Measurements from ENCODE around the gene CEBPG.

The CEBPG gene

GRCh38 chr19:33403221-33403972, 29.9 kb downstream of the CEBPG start:
- FAIRE-seq (no peak), DNase-seq (ENCODE audit: insufficient read length, low spot score) (no peak)

- DNase-seq (ENCODE audit: insufficient read length, low spot score) (no peak), FAIRE-seq (no peak)
These were observed 30.4 kb downstream of the CEBPG start for GRCh38 chr19:33403973-33404304.

GRCh38 chr19:33404506-33405253, 31.2 kb downstream of the CEBPG start:
- FAIRE-seq: no peak
- no peak for DNase-seq (ENCODE audit: insufficient read length, low spot score)

DNA sequence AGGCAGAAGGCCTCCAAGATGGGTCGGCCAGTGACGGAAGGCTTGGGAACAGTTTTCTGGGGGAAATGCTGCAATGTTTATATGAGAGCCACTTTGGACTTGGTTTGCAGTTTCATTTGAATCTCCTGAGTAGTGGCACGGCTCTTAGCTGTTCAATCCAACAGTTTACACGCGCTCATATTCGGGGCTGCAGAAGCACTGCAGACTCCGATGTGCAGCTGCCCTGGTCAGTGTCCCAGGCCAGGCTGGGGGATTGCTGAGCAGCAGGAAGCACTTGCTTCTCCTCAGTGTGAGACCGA, 31.7 kb downstream of the CEBPG start:
- DNase-seq (ENCODE audit: insufficient read length, low spot score) (no peak), FAIRE-seq (no peak)

DNA sequence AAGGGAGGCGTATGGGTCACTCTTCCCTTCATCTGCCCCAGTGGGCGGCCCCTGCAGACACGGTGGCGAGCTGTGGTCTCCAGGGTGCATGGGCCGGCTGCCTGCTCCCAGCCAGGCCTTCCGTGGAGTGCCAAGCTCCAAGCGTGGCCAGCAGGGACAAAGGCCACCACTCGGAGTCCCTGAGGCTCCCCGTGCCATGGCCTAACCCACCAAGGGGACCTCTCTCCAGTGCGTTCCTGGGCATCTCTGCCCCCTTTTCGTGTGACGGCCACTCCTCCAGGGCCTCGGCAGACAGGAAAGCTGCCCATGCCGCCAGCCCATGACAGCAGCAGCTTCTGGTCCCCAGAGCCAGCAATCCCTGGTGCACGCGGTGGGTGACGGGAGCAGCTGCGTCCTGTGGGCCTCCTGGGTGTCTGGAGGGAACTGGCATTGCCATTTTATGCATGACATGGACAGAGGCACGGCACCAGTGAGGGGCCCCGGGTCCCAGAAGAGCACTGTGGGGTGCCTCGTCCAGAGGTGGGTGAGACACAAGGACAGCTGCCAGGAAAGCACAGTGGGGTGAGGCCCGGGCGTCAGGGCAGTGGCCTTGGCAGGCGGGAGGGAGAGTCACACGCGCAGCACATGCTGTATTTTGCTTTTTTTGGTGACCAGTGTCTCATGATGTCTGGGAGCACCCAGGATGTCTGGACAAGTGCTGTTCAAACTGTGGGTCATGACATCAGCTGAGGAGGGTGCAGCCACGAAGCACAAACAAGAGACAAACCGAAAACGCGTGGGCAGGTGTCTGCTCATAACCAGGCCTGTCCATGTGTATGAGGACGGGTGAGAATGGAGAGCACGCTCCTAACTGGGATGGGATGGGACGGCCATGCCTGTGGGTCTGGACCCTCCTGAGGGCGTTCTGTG, 32.3 kb downstream of the CEBPG start:
- FAIRE-seq (no peak), DNase-seq (ENCODE audit: insufficient read length, low spot score) (no peak)

DNA sequence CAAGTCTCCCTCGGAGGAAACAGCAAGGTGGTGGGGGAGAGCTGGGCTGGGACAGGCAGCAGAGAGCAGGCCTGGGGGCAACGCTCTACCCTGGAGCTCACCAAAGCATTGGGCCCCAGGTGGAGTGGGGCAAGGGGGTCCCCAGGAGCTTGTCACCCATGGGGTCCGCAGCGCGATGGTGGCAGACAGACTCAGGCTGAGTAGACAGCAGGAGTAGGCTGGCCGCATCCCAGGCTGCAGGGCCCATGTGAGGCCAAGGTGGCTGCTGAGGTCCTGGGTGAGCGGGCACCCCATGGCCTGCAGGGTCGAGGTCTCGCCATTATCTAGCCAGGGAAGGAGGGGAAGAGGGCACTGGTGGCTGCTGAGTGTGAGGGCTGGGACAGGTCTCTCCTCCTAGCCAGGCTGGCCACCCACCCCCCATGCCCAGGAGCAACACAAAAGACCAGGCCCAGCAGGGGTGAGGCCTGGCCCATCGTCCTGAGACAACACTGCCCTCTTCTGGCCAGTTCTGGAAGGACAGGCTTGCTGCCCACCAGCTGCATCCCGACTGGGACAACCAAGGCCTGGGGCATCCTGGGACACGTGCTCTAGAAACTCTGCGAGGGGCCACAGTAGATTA, 33.1 kb downstream of the CEBPG start:
- peak; percentile 96 for DNase-seq (ENCODE audit: insufficient read length, low spot score)
- FAIRE-seq: peak; percentile 62

DNA sequence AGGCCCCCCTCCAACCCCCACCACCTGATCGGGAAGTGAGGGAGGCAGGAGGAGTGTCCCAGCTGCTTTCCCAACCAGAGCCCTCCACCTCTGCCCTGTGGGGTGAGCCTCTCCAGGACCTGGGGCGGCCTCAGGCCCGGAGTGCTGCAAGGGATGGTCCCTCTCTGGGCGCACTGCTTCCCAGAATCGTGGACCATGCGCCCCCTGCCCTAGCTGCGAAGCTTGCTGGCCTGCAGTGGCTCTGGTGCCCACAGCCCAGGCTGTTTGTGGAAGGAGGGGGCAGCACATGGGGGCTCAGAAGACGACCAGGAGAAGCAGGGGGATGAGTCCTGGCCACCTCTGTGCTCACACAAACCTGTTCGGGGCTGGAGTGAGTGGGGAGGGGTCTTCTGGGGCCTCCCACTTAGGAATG, 33.6 kb downstream of the CEBPG start:
- DNase-seq (ENCODE audit: insufficient read length, low spot score) (no peak), FAIRE-seq (no peak)

DNA sequence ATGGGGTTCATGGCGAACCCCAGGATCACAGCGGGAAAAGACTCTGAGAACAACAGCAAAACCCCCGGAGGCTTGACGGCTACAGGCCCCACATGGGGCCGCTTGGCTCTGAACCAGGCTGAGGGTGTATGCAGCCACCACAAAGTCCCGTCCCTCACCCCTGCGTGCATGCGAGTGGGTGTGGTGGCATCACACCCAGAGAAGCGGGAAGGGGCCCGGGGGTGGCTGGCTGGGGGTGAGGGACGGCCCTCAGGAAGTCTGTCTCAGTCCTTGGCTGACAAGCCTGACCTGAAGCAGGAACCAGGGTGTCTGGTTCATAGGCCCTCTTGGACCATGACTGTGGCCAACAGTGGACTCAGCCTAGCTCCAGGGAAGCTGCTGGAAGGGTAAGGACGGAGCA, 34.2 kb downstream of the CEBPG start:
- FAIRE-seq: no peak
- DNase-seq (ENCODE audit: insufficient read length, low spot score): no peak

- no peak for FAIRE-seq
- DNase-seq (ENCODE audit: insufficient read length, low spot score): no peak
These were observed 34.6 kb downstream of the CEBPG start for GRCh38 chr19:33408116-33408515.

DNA sequence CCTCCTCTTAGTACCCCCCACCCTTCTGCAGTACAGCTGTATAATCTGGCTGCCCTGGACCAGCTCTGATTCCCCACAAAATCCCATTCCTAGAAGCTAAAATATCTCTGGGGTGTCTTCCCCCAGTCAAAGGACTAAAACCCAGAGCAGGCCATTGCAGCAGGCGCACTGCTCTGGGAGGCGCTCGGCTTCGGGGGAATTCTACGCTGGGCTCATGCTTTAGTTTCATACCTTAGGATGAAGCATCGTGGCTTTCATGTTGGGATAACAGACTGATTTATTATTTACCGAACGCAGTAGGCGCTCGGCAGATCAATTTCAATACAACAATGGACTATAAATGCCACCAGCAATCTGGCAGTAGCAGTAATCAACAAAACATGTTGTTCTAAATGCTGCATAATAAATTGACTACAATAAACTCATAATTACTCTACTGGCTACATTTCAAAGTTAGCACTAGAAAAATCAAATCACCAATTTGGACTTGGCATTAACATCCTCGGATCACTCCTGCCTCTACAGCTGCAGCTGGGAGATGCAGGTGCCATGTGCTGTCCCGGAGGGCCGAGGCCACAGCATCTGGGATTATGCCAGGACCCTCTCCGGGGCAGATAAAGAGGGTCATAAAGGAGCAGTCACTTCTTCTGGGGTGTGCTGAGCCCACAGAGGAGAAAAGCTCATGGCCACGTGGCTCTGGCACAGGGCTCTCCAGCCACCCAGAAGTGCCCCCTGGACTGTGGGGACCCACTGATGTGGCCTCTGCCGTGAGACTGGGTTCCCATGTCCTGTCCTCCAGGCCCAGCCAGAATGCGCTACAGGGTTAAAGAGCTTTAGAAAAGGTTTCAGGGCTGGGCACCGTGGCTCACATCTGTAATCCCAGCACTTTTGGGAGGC, 35.3 kb downstream of the CEBPG start:
- DNase-seq (ENCODE audit: insufficient read length, low spot score) (no peak), FAIRE-seq (no peak)

DNA sequence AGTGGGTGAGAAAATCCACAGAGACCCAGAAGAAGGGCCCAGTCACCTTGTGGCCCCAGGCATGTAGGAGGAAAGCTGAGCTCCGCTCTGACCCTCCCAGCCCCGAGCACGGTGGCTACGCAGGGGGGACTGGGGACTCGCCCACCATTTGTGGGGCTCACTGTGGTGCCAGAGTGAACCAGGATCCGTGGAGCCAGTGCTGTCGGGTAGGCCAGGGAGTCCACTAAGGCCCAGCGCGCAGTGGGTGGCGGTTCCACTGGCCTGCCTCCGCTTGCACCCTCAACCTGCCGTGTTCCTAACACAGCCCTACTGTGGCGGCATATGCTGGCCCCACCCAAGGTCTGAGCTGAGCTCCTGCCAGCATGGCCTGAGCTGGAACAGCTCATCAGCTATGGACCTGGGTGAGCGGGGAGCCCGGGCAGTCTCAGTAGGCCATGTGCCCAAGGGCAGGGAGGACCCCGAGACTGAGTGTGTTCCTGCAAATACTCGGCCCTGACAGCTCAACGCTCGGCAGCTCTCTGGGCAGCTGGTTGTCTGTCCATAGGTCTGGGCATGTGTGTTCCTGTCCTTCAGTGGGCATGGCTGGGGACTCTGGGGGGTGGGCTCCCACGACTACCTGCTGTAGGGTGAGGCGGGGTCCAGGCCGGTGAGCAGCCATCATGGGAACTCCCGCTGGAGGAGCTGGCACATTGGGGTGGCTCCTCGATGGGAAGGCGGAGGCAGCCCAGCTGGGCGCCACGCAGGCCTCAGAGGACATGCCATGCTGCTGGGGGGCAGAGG, 36.6 kb downstream of the CEBPG start:
- DNase-seq (ENCODE audit: insufficient read length, low spot score) (no peak), FAIRE-seq (no peak)

GRCh38 chr19:33410915-33411401, 37.4 kb downstream of the CEBPG start:
- DNase-seq (ENCODE audit: insufficient read length, low spot score) (no peak), FAIRE-seq (no peak)

DNA sequence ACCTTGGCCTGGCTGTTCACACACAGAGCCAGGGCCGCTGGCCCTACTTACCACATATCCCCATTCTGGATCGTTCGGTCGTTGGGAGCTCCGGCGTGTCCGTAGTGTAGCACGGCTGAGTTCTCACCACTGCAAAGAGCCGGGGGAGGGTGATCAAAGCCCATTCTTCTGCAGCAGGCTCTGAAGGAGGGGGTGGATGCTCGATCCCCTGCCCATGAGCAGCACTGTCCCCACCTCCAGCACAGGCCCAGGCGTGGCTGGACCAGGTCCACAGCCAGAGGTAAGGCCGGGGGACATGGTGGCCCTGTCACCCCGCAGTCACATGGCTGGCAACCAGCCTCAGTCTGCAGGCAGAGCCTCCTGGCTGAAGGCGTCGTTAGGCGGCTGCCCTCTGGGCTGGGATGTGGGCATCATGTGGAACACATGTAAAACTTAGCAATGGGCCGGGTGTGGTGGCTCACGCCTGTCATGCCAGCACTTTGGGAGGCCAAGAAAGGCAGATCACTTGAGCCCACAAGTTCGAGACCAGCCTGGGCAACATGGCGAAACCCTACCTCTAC, 38.2 kb downstream of the CEBPG start:
- FAIRE-seq (no peak), DNase-seq (ENCODE audit: insufficient read length, low spot score) (no peak)

DNA sequence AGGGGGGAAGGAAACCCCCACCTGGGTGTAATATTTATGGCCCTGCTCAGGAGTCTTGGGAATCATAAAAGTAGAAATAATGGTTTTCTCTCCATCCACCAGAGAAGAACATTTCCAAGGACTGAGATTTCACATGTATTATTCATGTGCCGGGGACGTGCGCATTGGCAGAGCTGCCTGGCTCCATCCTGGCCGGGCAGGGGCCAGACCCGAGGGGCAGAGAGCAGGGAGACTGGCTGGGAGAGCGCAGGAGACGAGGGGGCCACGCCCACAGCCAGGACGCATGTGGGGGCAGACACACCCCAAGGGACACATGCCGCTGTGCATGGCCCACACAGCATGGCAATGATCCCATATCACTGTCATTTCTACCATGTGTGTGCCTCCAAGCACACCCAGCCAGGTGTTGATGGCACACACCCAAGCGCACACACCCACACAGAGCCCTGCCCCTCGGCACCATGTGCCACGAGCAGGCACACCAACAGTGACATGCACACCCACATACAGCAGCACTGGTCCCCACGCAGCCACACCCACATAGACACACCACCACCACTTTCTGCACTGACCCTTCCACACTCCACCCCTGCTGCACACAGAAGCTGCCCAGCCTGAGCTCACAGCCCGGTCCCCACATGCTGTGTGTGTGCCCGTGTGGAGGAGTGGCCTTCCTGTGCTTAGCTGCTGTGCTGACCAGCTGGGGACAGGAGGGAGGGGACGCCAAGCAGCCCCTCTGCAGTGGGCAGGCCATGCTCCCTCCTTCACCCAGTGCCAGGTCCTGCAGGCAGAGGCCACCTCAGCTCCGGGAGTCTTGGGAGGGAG, 39.3 kb downstream of the CEBPG start:
- FAIRE-seq (no peak), DNase-seq (ENCODE audit: insufficient read length, low spot score) (no peak)

- DNase-seq (ENCODE audit: insufficient read length, low spot score): no peak
- FAIRE-seq: no peak
These were observed 39.9 kb downstream of the CEBPG start for GRCh38 chr19:33413426-33413725.

DNA sequence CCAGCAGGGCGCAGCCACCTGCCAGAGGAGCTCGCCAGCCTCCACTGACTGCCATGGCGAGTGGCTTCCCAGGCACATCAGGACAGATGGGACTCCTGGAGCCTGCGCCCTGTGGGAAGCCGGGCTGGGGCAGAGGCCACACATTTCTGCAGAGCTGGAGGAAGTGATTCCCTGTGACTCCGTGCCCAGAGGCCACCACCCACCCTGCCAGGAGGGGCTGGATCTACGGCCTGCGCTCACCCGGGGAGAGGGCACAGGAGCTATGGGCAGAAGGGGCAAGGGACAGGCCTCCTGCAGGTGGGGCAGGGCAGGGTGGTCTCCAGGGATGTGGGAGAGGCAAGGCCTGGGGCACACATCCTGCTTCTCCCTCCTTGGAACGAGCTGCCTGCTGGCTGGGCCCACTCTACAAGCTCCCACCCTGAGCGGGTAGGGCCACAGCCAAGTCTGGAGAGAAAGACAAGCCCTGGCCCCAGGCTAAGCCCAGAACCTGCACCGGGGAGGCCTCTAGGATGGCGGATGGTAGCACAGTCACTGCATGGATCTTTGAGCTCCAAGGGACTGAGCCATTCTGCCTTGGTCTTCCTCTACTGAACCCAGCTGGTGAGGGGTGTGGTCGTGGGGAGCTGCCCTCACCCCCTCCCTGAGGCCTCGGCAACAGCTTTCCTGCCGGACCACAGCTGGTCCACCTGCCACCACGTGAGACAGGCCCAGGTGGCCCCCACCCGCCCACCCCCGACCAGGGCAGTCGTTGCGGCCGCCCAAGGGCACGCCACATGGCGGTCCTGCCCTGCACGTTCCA, 40.6 kb downstream of the CEBPG start:
- DNase-seq (ENCODE audit: insufficient read length, low spot score): no peak
- no peak for FAIRE-seq

Measured in GM19239 (cell line).